Neural cell (in vitro differentiated cells): ENCODE data around the gene PCSK4. TPM values are rescaled to one million over a fixed set of nuclear protein-coding genes. Genes with fewer than 3 reads are reported as not detected.

ENCODE experiments used
- H2AFZ ChIP-seq: fragments of 200-600, 300-800 bp; sonication (generic), shearing (Covaris generic); 2 replicates; pipeline ENCODE4 v1.6.0; 2014; ENCODE audit warnings: low read depth, mild to moderate bottlenecking, antibody characterized with exemption, low read length, moderate library complexity
- H3F3A ChIP-seq: fragments of 200-600 bp; shearing (Covaris generic); 2 replicates; pipeline ENCODE4 v1.6.1; 2016; ENCODE audit warnings: mild to moderate bottlenecking, moderate library complexity, mixed read lengths, antibody characterized with exemption, low read length; ENCODE audit not compliant: insufficient read depth, poor library complexity, severe bottlenecking
- H3K27ac ChIP-seq: fragments of 200-600, 300-800 bp; sonication (generic), shearing (Covaris generic); 2 replicates; pipeline ENCODE4 v1.5.1; 2014; ENCODE audit warnings: mild to moderate bottlenecking, low read length, moderate library complexity
- H3K27me3 ChIP-seq: fragments of 300-800, 200-600 bp; sonication (generic), shearing (Covaris generic); 2 replicates; pipeline ENCODE4 v1.6.0; 2014; ENCODE audit warnings: mild to moderate bottlenecking, low read depth, low read length, moderate library complexity; ENCODE audit not compliant: insufficient read depth
- H3K36me3 ChIP-seq: fragments of 300-800, 200-600 bp; sonication (generic), shearing (Covaris generic); 2 replicates; pipeline ENCODE4 v1.5.1; 2014; ENCODE audit warnings: mild to moderate bottlenecking, antibody characterized with exemption, low read length, moderate library complexity; ENCODE audit not compliant: insufficient read depth
- H3K4me2 ChIP-seq: fragments of 300-800, 200-600 bp; sonication (generic), shearing (Covaris generic); 2 replicates; pipeline ENCODE4 v1.6.0; 2014; ENCODE audit warnings: mild to moderate bottlenecking, low read length
- H3K4me3 ChIP-seq: fragments of 300-800, 200-600 bp; sonication (generic), shearing (Covaris generic); 2 replicates; pipeline ENCODE4 v1.5.1; 2014; ENCODE audit warnings: mild to moderate bottlenecking, low read length, moderate library complexity
- H3K79me2 ChIP-seq: fragments of 200-600 bp; shearing (Covaris generic); replicated peaks from 2 replicates; pipeline ENCODE4 v1.6.0; 2014; ENCODE audit warnings: mild to moderate bottlenecking, low read length, moderate library complexity; ENCODE audit not compliant: insufficient read depth
- H3K9ac ChIP-seq: fragments of 300-800, 200-600 bp; sonication (generic), shearing (Covaris generic); 2 replicates; pipeline ENCODE4 v1.6.1; 2016; ENCODE audit warnings: mild to moderate bottlenecking, low read length, mixed read lengths
- H3K9me2 ChIP-seq: fragments of 200-600 bp; shearing (Covaris generic); 2 replicates; pipeline ENCODE4 v1.6.1; 2016; ENCODE audit warnings: mild to moderate bottlenecking, low read length, mixed read lengths; ENCODE audit not compliant: insufficient read depth
- H3K9me3 ChIP-seq: fragments of 200-600, 300-800 bp; sonication (generic), shearing (Covaris generic); 2 replicates; pipeline ENCODE4 v1.6.1; 2016; ENCODE audit warnings: mild to moderate bottlenecking, mixed run types, low read length, moderate library complexity, mixed read lengths
- H4K20me1 ChIP-seq: fragments of 200-600 bp; shearing (Covaris generic); 2 replicates; pipeline ENCODE4 v1.6.1; 2016; ENCODE audit warnings: mild to moderate bottlenecking, mixed run types; ENCODE audit not compliant: insufficient read depth
- EP300 ChIP-seq: fragments of 450-650 bp; conservative IDR thresholded peaks from 2 replicates; pipeline ENCODE4 v1.6.1; 2014; ENCODE audit warnings: antibody characterized with exemption, mild to moderate bottlenecking, moderate library complexity; ENCODE audit not compliant: poor library complexity, severe bottlenecking
- EZH2 ChIP-seq: fragments of 200-600, 300-800 bp; shearing (Covaris generic), sonication (generic); IDR thresholded peaks from 2 replicates; pipeline ENCODE4 v1.6.1; 2014; ENCODE audit warnings: antibody characterized with exemption, low read length, borderline replicate concordance, mild to moderate bottlenecking; ENCODE audit not compliant: insufficient read depth, poor library complexity, severe bottlenecking
- MXI1 ChIP-seq: fragments of 450-650 bp; conservative IDR thresholded peaks from 2 replicates; pipeline ENCODE4 v1.6.1; 2014; ENCODE audit warnings: antibody characterized with exemption, mild to moderate bottlenecking; ENCODE audit not compliant: poor library complexity, severe bottlenecking
- POLR2AphosphoS5 ChIP-seq: IDR thresholded peaks from 2 replicates; pipeline ENCODE4 v1.6.1; 2012
- RAD21 ChIP-seq: fragments of 450-650 bp; conservative IDR thresholded peaks from 2 replicates; pipeline ENCODE4 v1.6.1; 2014; ENCODE audit warnings: antibody characterized with exemption, mild to moderate bottlenecking, moderate library complexity
- SMC3 ChIP-seq: fragments of 450-650 bp; conservative IDR thresholded peaks from 2 replicates; pipeline ENCODE4 v1.6.1; 2014; ENCODE audit warnings: antibody characterized with exemption, mild to moderate bottlenecking, moderate library complexity; ENCODE audit not compliant: poor library complexity
- TAF1 ChIP-seq: IDR thresholded peaks from 2 replicates; pipeline ENCODE4 v1.6.1; 2012; ENCODE audit warnings: low read depth
- polyA plus RNA-seq: library from polyadenylated mRNA; depleted of rRNA; stranded (reverse); fragments of >200 nt; gene quantifications from 2 replicates; pipeline ENCODE4 v1.2.3, GENCODE V29; 2014
- TF ChIP-seq, protein P1 (sequence below): fragments of 450-650 bp; IDR thresholded peaks from 2 replicates; pipeline ENCODE4 v1.5.1; 2014; ENCODE audit warnings: antibody characterized with exemption, mild to moderate bottlenecking, moderate library complexity; ENCODE audit not compliant: poor library complexity, severe bottlenecking
- TF ChIP-seq, protein P2 (sequence below): IDR thresholded peaks from 2 replicates; pipeline ENCODE4 v1.6.1; 2012; ENCODE audit warnings: borderline replicate concordance

Gene PCSK4
- polyA plus RNA-seq, 1 donor from 2014 or later, result 11.8 TPM

DNA sequence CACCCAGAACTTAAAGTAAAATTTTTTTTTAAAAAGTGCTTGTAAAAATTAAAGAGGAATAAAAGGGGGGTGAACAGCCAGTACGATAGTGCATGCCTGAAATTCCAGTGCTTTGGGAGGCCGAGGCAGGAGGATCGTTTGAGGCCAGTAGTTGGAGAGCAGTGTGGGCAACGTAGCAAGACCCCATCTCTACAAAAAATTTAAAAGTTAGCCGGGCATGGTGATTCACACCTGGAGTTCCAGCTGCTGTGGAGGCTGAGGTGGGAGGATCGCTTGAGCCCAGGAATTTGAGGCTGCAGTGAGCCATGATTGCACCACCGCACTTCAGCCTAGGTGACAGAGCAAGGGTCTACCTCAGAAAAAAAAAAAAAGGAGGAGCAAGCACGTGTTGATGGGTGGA is 14.9 kb upstream of the PCSK4 start:
- no peaks in the 10 kb centered on the region for H3K79me2 ChIP-seq
- no peaks in the 10 kb centered on the region for H3K9me3 ChIP-seq
- peaks cover 5% of the 10 kb centered on the region for H3K27me3 ChIP-seq
- H4K20me1 ChIP-seq, result no peaks in the 10 kb centered on the region
- H3K27ac ChIP-seq, result no peak overlapping the region
- H3F3A ChIP-seq, result no peaks in the 10 kb centered on the region
- no peak overlapping the region for H2AFZ ChIP-seq
- H3K36me3 ChIP-seq, result no peaks in the 10 kb centered on the region
- no peak overlapping the region for H3K4me2 ChIP-seq
- H3K9ac ChIP-seq, result no peak overlapping the region
- TF ChIP-seq SMC3, result no peak
- TF ChIP-seq, protein P1, sequence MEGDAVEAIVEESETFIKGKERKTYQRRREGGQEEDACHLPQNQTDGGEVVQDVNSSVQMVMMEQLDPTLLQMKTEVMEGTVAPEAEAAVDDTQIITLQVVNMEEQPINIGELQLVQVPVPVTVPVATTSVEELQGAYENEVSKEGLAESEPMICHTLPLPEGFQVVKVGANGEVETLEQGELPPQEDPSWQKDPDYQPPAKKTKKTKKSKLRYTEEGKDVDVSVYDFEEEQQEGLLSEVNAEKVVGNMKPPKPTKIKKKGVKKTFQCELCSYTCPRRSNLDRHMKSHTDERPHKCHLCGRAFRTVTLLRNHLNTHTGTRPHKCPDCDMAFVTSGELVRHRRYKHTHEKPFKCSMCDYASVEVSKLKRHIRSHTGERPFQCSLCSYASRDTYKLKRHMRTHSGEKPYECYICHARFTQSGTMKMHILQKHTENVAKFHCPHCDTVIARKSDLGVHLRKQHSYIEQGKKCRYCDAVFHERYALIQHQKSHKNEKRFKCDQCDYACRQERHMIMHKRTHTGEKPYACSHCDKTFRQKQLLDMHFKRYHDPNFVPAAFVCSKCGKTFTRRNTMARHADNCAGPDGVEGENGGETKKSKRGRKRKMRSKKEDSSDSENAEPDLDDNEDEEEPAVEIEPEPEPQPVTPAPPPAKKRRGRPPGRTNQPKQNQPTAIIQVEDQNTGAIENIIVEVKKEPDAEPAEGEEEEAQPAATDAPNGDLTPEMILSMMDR, result no peak
- no peak for TF ChIP-seq EP300
- TF ChIP-seq EZH2, result no peak
- TF ChIP-seq RAD21, result no peak
- no peak for TF ChIP-seq POLR2AphosphoS5
- no peak for TF ChIP-seq TAF1
- TF ChIP-seq, protein P2, sequence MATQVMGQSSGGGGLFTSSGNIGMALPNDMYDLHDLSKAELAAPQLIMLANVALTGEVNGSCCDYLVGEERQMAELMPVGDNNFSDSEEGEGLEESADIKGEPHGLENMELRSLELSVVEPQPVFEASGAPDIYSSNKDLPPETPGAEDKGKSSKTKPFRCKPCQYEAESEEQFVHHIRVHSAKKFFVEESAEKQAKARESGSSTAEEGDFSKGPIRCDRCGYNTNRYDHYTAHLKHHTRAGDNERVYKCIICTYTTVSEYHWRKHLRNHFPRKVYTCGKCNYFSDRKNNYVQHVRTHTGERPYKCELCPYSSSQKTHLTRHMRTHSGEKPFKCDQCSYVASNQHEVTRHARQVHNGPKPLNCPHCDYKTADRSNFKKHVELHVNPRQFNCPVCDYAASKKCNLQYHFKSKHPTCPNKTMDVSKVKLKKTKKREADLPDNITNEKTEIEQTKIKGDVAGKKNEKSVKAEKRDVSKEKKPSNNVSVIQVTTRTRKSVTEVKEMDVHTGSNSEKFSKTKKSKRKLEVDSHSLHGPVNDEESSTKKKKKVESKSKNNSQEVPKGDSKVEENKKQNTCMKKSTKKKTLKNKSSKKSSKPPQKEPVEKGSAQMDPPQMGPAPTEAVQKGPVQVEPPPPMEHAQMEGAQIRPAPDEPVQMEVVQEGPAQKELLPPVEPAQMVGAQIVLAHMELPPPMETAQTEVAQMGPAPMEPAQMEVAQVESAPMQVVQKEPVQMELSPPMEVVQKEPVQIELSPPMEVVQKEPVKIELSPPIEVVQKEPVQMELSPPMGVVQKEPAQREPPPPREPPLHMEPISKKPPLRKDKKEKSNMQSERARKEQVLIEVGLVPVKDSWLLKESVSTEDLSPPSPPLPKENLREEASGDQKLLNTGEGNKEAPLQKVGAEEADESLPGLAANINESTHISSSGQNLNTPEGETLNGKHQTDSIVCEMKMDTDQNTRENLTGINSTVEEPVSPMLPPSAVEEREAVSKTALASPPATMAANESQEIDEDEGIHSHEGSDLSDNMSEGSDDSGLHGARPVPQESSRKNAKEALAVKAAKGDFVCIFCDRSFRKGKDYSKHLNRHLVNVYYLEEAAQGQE, result no peak
- no peaks in the 10 kb centered on the region for H3K9me2 ChIP-seq
- H3K4me3 ChIP-seq, result no peak overlapping the region

DNA sequence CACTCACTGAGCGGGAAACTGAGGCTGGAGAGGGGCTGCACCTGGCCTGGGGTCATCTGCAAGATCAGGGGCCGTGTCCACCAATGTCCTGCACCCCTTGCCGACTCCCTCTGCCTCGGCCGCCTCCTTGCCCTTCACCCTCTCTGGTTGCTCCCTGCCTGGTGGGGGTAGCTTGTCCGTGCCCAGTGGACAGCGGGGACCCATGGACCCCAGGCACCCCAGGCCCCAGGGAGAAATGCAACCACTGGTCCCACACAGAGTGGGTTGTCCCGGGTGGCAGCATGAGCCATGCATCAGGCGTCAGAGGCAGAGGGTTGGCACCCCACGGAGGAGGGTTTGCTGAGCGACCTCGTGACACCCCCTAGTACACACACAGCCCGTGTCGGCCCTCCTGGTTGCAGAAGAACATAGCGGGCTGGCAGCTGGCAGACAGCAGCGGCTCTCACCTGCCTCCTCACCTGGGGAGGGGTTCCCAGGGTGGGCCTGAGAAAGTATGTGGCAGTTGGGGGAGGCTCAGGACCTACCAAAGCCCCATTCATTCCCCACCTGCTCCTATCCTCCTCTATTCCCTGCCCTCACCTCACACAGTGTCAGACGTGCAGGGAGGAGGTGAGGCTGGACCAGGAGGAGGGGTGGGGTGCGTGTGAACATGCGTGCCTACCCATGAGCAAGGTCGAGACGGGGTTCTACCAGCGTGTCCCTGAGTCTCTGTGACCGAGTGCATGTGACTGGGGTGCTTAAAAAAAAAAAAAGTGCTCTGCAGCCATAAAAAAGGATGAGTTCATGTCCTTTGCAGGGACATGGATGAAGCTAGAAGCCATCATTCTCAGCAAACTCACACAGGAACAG is 14.0 kb upstream of the PCSK4 start:
- H3K4me2 ChIP-seq, result no peak overlapping the region
- no peak overlapping the region for H3K27ac ChIP-seq
- no peak overlapping the region for H3K4me3 ChIP-seq

More for the DNA sequence above, 14.0 kb upstream of the PCSK4 start:
- no peak overlapping the region for H2AFZ ChIP-seq
- H3K36me3 ChIP-seq, result no peaks in the 10 kb centered on the region
- H3K79me2 ChIP-seq, result no peaks in the 10 kb centered on the region
- TF ChIP-seq, protein P2, result no peak
- TF ChIP-seq EP300, result no peak
- TF ChIP-seq POLR2AphosphoS5, result no peak
- no peak for TF ChIP-seq RAD21
- TF ChIP-seq, protein P1, result no peak
- TF ChIP-seq TAF1, result no peak
- no peak for TF ChIP-seq EZH2
- TF ChIP-seq SMC3, result no peak
- no peak for TF ChIP-seq MXI1
- H3K9ac ChIP-seq, result peak overlapping the region; percentile 1
- H4K20me1 ChIP-seq, result no peaks in the 10 kb centered on the region
- no peaks in the 10 kb centered on the region for H3K9me2 ChIP-seq
- H3K9me3 ChIP-seq, result no peaks in the 10 kb centered on the region
- no peaks in the 10 kb centered on the region for H3F3A ChIP-seq
- H3K27me3 ChIP-seq, result peaks cover 5% of the 10 kb centered on the region
